ENCODE measurements around the gene KCNJ6. TPM values are rescaled to one million over a fixed set of nuclear protein-coding genes. Genes with fewer than 3 reads are reported as not detected.

KCNJ6 gene
- total RNA-seq, 1 experiment from 2014 or later: 1.2 TPM

- no peaks in the 10 kb centered on the region for H3K79me2 ChIP-seq (ENCODE audit: insufficient read depth, low read length)
- H2AK5ac ChIP-seq (ENCODE audit: insufficient read length, low read length): no peak overlapping the region
- no peak overlapping the region for H2BK20ac ChIP-seq (ENCODE audit: low read depth, low read length, poor library complexity, severe bottlenecking)
- no peak overlapping the region for H2AFZ ChIP-seq (ENCODE audit: low read length)
- no peak overlapping the region for H3K18ac ChIP-seq (ENCODE audit: insufficient read length, low read depth, low read length)
- H3K27ac ChIP-seq (ENCODE audit: insufficient read length, low read depth, low read length): no peak overlapping the region
- H3K23ac ChIP-seq (ENCODE audit: insufficient read length, low read depth, low read length): no peak overlapping the region
- Mint-ChIP-seq H3K4me3 (no peak overlapping the region), H3K9me3 (peaks cover 0 to 3% of the 10 kb centered on the region in 2 experiments; a peak in 2 of 5 replicates), H3K4me1 (peaks cover 25 to 31% of the 10 kb centered on the region in 2 experiments), H3K27ac (no peak overlapping the region), H3K27me3 (ENCODE audit: low read depth) (peaks cover 39% of the 10 kb centered on the region), H3K36me3 (ENCODE audit: insufficient read depth in 1 of 3, low read depth in 3 of 3) (no peaks in the 10 kb centered on the region)
- no peak overlapping the region for H4K91ac ChIP-seq (ENCODE audit: insufficient read length, low read depth, low read length)
- H3K4me1 ChIP-seq (ENCODE audit: insufficient read depth, low read length): no peaks in the 10 kb centered on the region
- TF ChIP-seq CTCF (conservative IDR thresholded peaks at IDR 0.05): no peak
- H3K23me2 ChIP-seq (ENCODE audit: insufficient read length, low read depth, low read length, poor library complexity, severe bottlenecking): peaks cover 22% of the 10 kb centered on the region
- no peak overlapping the region for H3T11ph ChIP-seq (ENCODE audit: low read length)
- no peak overlapping the region for H2BK15ac ChIP-seq (ENCODE audit: low read depth, low read length)
- H3K56ac ChIP-seq (ENCODE audit: insufficient read length, low read depth, low read length): no peak overlapping the region
- no peak overlapping the region for H3K4ac ChIP-seq (ENCODE audit: low read depth, low read length)
- no peak overlapping the region for H2BK12ac ChIP-seq (ENCODE audit: insufficient read length, low read depth, low read length)
- H3K9me3 ChIP-seq (ENCODE audit: control insufficient read depth, low read depth, low read length): no peaks in the 10 kb centered on the region
- H4K5ac ChIP-seq (ENCODE audit: insufficient read length, low read depth, low read length): no peak overlapping the region
- H3K79me1 ChIP-seq (ENCODE audit: insufficient read depth, low read depth, low read length, poor library complexity, severe bottlenecking): no peaks in the 10 kb centered on the region
- H2BK5ac ChIP-seq (ENCODE audit: insufficient read length, low read length): no peak overlapping the region
- no peak overlapping the region for H3K14ac ChIP-seq (ENCODE audit: insufficient read depth, low read length)
- no peak overlapping the region for H3K4me2 ChIP-seq (ENCODE audit: insufficient read depth, insufficient read length, low read length)
- peaks cover 12% of the 10 kb centered on the region for H3K27me3 ChIP-seq (ENCODE audit: insufficient read depth, low read length)
- H2BK120ac ChIP-seq (ENCODE audit: low read depth, low read length, poor library complexity, severe bottlenecking): no peak overlapping the region
- H4K8ac ChIP-seq (replicated peaks; ENCODE audit: insufficient read length, low read depth, low read length): no peak overlapping the region
- H4K20me1 ChIP-seq (ENCODE audit: control insufficient read depth, insufficient read depth, insufficient read length): no peaks in the 10 kb centered on the region
- no peak for DNase-seq
- H3K9ac ChIP-seq (ENCODE audit: extremely low read depth, insufficient read length, low read length): no peak overlapping the region
These were observed 3.6 kb downstream of the KCNJ6 start for GRCh38 chr21:37912616-37913015.

All from H9 (cell line).